HTERT RPE-1 (cell line): ENCODE results near the gene CCNY.

Experiments used
- in situ Hi-C: fragments of 300-500 bp; cut with MboI; formaldehyde crosslinking; loops from 4 replicates; pipeline ENCODE4 v1.14.3; 2020; ENCODE audit warnings: low sequenced_read_pairs

The CCNY gene

DNA sequence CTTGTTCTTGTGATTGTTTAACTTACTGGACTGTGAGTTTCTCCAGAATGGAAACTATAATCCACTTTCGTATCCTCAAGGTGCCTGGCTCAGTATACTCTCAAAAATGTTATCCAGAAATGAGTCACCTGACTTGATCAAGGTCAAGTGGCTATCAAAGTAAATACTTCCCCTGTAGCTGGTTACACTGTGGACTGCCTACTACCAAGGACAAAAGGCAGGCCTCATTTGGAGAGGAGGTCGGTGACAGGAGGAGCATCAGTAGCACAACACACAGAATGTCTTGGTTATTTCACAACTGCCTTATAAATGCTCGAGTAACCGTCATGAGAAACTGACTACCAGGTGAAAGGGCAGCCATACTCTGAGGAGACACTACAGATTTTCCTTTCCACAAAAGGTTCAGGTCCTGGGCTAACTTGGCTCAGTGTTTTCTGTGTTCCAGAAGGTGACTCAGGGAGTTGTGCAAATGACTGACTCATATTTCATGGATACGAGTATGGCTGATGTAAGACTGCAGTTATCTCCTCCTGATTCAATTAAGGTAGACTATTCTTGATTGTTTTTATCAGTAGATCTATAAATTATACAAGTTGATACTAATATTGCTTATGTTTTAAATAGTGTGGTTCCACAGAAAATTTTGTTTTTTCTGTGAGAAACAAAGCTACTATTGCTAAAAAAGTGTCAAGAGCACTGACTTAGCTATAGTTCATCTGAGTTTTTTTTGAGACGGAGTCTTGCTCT lies 4.2 kb upstream of the CCNY start:
- in situ Hi-C loops: no loop called here

DNA sequence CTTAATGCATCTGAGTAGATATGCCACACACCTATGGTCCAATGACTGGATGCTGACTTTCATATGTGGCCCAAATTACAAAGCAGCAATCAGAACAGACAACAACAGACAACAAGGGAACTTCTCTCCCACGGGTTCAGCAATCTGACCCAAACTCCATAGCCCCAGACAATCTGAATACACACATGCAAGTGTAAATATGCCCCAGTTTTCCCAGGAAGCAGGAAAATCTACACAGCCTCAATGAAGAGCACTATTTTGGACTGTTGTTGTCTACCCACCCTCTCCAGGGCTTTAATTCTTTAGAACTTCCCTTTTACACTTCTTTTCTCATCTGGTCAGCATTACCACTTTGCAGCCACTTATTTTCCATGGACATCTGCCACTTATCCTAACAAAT lies 2.0 kb upstream of the CCNY start:
- in situ Hi-C loops: no loop called here

DNA sequence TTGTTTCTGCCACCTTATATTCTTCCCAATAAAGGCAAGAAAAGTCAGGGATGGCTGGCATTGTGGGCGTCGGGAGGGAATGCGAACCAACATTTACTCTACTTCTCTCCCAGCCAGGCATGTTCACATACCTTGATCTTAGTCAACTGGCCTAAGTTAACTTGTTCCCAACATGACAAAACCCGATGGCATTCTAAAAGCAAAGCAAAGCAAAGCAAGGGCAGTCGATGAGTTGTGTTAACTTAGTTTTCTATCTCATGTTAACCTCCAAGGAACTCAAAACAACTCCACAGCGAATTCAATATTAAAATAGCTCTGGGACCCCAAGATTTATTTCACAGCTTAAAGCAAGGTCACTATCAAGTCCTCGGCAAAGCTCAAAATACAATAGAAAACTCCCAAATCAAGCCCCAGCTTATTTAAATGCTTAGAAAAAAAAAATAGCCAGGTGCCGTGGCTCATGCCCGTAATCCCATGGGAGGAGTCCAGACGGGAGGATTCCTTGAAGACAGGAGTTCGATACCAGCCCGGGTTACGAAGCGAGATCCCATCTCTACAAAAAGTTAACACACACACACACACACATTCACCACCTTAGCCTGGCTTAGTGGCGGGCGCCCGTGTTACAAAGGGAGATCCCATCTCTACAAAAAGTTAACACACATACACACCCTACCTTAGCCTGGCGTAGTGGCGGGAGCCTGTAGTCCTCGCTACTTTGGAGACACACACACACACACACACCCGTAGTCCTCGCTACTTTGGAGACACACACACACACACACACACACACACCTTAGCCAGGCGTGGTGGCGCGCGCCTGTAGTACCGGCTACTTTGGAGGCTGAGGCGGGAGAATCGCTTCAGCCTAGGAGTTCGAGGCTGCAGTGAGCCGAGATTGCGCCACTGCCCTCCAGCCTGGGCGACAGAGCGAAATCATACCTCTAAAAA lies 901 bp upstream of the CCNY start:
- in situ Hi-C loops: no loop called here

GRCh38 chr10:35336921-35337823 lies 863 bp downstream of the CCNY start:
- in situ Hi-C loops: no loop called here

DNA sequence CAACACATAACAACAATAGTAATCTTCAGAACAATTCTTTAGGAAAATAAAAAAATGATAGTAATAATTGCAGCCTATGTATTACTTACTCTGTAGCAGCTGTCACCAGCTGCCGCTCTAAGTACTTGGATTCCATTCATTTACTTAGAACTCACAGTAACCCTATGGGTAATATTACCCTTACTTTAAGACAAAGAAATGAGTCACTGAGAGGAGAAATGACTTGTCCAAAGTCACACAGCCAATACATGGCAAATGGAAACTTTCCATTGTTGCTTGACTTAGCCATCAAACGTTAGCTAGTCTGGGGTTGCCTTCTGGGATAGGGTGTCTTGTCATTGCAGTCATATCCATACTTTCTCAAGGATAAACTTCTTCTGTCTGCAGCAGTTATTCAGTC lies 3.6 kb downstream of the CCNY start:
- in situ Hi-C loops: no loop called here

GRCh38 chr10:35340975-35341374 lies 4.7 kb downstream of the CCNY start:
- in situ Hi-C loops: no loop called here

GRCh38 chr10:35341521-35341920 lies 5.2 kb downstream of the CCNY start:
- in situ Hi-C loops: no loop called here

DNA sequence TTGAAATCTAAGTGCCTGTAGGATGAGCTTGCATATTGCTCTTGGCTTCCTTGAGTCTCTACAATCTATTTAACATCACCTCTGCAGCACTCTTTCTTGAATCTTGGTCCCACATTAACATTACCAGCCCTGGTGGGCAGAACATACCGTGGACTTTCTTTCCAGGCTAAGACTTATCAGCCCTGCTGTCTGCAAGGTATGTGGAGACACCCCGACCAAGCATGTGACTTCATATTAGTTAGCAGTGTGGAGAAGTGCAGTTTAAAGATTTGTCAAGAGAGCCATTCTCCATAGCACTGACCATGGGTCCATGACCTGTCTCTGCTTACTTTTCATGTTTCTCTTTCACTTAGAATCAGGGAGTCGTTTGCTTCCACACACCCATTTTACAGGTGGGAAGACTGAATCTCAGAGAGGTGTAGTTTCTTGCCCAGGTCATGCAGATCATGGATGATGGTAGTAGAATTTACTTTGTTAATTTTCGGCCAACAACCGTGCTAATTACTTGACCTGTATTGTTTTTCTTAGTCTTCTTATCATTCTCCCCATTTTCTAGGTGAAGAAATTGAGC lies 6.0 kb downstream of the CCNY start:
- in situ Hi-C loops: no loop called here

DNA sequence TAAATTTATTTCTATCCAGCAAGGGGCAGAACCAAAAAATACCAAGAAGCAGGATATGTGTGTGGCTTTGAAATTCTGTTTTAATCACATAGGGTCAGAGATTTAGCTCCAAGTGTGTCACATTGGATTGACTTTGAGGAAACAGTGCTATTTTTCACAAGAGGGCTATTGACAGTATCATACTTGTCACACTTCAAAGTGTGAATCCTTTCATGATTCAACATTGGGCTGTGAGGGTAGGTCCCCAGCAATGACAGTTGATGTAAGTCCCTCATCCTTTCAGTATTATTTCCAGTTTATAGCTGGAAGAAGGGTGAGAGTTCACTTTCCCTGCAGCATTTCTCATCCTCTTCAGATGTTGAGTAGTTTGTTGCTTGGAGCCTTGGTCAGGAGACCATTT lies 7.4 kb downstream of the CCNY start:
- in situ Hi-C loops: no loop called here

DNA sequence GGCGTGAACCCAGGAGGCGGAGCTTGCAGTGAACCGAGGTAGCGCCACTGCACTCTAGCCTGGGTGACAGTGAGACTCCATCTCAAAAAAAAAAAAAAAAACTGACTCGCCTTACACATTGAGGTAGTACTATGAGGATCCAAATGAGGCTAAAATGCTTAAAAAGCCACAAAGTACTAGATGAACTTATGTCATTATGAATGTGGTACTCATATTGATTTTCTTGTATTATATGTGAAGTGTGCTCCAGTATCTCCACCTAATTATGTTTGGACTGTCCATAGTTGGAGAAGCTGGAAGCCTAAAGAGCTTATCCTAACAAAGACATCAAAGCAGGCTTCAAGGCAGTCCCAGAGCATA lies 9.1 kb downstream of the CCNY start:
- in situ Hi-C loops: no loop called here

DNA sequence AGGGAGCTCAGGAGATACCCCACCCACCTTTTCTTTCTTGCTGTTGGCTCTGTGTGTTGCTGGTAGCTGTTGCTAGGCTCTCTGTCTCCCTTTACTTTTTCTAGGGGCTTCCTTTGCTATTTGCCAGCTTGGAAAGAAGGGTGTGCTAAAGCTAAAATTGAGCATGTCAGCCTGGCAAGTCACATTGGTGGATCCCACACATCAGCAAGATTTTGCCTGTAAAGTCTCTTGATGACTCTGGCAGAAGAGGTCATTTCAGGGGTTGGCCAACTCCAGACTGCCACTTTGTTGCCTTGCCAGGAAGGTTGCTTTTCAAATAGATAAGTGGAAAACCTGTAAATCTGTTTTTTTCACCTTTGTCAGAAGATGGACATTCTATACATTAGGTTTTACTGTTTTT lies 9.9 kb downstream of the CCNY start:
- in situ Hi-C loops: no loop called here

GRCh38 chr10:35347121-35347562 lies 10.8 kb downstream of the CCNY start:
- in situ Hi-C loops: no loop called here

DNA sequence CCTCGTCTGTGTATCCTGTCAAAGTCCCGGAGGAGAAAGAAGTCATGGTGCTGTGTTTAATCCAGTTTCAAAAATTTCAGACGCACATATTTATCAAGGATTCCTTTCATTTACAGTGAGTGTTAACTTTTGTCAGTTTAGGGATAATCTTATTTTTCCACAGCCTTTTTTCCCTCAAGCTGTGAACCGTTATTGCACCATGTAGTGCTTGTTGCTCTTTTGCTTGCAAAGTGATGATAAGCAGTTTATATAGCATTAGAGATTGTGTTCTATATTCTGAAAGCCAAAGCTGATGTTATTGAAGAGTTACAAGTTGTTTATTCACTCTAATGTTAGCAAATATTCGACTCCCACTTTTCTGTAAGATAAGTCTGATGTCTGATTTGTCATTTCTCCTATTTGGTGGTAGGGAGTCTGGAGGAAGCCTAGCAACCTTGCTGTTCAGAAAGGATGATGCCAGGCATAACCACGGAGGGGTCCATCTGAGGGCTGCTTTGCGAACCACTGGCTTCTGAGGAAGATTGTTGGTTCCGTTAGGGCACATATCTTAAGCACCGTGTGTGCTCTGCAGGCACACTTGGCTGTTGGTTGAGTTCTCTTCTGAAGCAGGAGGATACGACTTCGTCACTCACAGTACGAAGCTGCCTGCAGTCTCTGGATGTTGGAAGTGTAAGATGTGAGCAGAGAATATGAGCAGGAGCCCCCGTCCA lies 11.7 kb downstream of the CCNY start:
- in situ Hi-C loops: no loop called here

DNA sequence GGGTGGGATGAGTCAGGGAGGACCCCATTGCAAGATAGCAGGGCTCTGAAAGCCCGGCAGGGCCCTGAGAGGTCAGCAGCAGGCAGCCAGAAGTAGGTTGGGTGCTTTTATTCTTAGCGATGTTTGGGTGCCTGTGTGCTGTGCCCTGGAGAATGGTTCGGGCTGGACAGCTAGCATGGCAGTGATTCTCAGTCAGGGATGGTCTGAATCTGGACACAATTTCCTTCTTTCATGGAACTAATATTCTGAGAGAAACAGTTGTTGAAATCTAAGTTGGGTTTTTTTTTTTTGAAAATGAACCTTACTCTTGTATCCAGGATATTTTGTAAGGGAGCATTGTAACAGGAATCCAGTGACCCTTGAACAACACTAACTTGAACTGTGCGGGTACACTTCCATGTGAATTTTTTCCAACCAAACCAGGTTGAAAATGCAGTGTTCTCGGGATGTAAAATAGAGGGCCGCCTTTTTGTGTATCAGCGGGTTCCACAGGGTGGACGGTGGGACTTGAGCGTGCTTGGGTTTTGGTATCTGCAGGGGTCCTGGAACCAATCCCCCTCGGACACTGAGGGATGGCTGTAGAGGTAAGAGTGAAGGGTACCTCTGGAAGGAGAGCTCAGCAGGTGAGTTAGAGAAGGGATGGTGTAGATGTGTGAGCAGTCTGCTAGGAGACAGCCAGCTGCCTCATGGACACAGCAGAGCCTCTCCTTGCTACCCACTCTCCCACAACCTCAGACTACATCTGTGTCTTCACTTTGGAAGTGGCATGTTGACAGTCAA lies 12.5 kb downstream of the CCNY start:
- in situ Hi-C loops: no loop called here

DNA sequence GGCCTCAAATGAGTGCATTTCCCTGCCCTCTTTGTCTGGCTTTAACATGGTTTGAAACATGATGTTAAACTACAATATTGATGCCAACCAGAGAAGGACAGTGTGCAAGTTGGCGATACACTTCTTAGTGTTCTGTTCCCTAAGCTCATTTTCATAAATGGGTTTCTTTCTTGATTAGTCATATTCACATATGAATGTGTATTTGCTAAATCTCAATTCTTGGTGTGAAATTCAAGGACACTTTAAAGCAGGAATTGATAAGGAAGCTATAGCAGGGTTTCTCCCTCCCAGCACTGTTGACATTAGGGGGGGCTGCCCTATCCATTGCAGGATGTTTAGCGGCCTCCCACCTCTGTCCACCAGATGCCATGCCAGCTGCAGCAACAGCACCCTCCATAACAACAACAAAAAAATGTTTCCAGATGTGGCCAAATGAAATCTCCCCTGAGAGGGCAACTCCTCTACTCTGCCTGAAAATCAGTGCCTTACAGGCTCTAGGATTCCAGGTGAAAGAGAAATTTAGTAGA lies 13.1 kb downstream of the CCNY start:
- in situ Hi-C loops: no loop called here

- in situ Hi-C loops: no loop called here
These were observed 14.7 kb downstream of the CCNY start for GRCh38 chr10:35351021-35351420.

DNA sequence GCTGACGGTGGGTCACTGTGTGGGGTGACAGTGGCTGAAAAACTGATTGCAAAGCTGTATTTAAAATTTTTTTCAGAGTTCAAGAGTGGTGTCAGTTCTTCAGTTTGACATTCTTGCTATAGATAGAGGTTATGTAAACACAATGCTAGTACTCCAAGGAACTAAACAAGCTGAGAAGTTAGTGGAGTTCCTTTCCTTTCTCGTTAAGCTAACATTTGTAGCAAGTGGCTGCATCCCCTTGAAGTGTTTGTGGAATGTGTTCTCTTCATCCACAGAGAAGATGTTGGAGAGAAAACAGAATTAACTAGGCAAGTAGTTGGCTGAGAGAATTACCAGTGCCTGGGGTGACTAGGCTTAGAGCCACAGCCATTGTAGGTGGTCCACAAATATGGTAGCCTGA lies 15.8 kb downstream of the CCNY start:
- in situ Hi-C loops: no loop called here

DNA sequence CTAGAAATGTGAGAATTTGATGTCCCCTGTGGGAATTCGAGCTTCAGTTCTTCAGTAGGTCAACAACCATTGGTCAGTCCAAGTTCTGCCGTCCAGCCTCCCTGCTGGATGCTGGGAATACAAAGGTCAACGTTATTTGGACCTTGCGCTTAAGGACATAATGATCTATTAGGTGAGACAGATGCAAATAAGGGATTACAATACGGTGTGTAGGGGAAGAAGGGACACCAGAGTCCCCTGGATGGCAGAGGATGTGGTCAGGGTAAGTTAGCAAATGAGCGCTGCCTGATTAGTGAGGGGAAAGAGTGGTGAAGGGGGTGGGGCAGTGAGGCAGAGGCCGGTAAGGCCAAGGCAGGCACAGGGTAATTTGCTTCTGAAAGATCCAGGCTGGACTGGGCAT lies 16.2 kb downstream of the CCNY start:
- in situ Hi-C loops: no loop called here

- in situ Hi-C loops: no loop called here
These were observed 17.1 kb downstream of the CCNY start for GRCh38 chr10:35353395-35353794.
